CD1c-positive myeloid dendritic cell (primary cell): ENCODE measurements around the gene THYN1.

Experiments used
- DNase-seq: peaks from one replicate; pipeline ENCODE4 v3.0.0-alpha.2; 2016; ENCODE audit errors: extremely low spot score

The THYN1 gene

GRCh38 chr11:134248910-134249480 is 4.2 kb downstream of the THYN1 start:
- no peak for DNase-seq

- no peak for DNase-seq
These were observed 6.5 kb downstream of the THYN1 start for GRCh38 chr11:134246678-134247077.

GRCh38 chr11:134246100-134246499 is 7.1 kb downstream of the THYN1 start:
- no peak for DNase-seq

DNA sequence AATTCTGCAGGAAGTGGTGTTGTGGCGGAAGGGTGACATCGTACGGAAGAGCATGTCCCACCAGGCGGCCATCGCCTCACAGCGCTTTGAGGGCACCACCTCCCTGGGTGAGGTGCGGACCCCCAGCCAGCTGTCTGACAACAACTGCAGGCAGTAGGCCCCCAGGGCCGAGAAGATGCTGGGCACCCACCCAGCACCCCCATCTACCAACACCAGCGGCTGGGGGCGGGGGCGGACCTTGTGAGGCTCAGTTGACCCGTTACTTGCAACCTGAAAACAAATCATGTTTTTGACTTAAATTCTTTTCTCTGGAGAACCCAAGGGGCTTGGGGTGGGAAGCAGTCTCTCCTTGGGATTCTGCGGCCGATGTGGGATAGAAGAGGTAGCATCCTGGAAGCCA is 7.7 kb downstream of the THYN1 start:
- DNase-seq = no peak

GRCh38 chr11:134244593-134244992 is 8.6 kb downstream of the THYN1 start:
- no peak for DNase-seq

GRCh38 chr11:134243913-134244312 is 9.2 kb downstream of the THYN1 start:
- DNase-seq = no peak

DNA sequence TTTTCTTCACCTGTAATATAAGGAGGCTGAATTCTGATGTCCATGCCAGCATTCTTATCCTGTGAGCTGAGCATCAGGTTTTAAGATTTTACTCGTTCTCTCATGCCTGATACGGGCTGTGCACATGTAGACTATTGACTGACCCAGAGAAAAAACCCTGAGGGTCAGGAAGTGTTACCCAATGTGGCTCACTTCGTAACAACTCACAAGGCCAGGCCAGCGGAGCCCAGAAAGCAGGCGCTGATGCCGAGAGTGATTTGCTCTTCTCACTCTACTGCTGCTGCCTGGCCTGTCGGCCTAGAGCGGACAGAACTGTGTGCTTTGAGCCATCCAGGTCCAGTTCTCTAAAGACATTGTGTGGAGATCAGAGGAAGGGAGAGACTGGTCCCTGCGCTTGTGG is 10.8 kb downstream of the THYN1 start:
- DNase-seq = no peak

DNA sequence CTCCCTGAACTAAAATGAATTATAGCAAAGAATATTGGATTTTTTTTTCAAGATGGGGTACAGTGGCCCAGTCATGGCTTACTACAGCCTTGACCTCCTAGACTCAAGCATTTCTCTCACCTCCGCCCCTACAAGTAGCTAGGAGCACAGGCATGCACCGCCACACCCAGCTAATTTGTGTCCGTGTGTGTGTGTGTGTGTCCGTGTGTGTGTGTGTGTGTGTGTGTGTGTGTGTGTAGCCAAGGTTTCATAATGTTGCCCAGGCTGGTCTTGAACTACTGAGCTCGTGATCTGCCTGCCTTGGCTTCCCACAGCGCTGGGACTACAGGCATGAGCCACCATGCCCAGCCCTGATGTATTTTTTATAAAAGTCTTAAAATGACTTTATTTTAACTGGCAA is 12.6 kb downstream of the THYN1 start:
- DNase-seq = no peak

- no peak for DNase-seq
These were observed 14.2 kb downstream of the THYN1 start for GRCh38 chr11:134238956-134239355.

- DNase-seq = no peak
These were observed 15.6 kb downstream of the THYN1 start for GRCh38 chr11:134237557-134237922.

- no peak for DNase-seq
These were observed 16.2 kb downstream of the THYN1 start for GRCh38 chr11:134236834-134237556.

- no peak for DNase-seq
These were observed 17.8 kb downstream of the THYN1 start for GRCh38 chr11:134235399-134235798.

DNA sequence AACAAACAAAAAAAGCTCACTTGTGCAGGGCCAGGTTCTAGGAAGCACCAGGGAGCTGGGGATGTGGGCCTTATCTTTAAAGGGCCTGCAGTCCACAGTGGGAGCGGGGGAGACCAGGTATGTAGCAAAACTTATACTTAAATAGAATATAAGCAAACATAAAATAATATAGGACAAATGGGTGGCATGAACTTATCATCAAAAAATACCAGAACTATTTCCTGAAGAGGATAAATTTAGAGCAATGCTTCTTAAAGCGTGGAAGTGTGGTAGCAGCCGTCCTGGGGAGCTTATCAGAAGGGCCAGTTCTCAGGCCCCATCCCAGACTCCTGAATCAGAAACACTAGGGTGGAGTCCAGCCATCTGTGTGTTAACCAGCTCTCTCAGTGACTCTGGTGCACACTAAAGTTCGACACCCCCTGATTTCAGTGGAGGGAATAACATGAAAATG is 19.4 kb downstream of the THYN1 start:
- no peak for DNase-seq

DNA sequence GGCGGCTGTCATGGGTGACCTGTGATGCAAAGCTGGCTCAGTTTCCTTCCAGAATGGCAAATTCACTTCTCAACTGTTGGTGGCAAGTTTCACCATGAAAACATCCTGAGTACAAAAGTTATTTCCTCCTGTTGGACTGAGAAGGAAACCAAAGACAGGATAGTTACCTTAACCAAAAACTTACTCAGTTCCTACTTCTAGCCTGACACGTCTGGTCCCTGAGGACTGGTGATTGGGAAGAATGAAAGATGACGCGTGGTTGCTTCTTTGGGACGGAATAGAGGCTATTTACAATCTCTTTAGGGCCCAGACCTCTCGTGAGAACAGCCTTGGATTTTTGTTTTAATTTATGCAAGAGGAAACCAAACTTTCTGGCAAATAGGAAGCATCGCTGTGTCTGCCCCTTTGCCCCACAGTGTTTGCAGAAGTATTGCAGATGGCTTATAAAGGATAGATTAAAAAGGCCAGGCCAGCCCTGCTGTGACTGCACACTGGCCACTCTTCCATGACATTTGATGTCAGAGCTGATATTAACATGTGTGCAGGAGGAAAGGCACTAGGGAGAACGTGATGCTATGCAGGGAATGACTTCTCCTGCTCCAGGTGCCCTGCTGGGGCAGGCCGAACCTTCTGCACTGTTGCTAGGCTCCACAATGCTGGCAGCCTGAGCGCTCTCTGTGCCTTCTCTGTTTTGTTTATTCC is 21.0 kb downstream of the THYN1 start:
- DNase-seq = peak; percentile 23

GRCh38 chr11:134230339-134230738 is 22.8 kb downstream of the THYN1 start:
- no peak for DNase-seq

DNA sequence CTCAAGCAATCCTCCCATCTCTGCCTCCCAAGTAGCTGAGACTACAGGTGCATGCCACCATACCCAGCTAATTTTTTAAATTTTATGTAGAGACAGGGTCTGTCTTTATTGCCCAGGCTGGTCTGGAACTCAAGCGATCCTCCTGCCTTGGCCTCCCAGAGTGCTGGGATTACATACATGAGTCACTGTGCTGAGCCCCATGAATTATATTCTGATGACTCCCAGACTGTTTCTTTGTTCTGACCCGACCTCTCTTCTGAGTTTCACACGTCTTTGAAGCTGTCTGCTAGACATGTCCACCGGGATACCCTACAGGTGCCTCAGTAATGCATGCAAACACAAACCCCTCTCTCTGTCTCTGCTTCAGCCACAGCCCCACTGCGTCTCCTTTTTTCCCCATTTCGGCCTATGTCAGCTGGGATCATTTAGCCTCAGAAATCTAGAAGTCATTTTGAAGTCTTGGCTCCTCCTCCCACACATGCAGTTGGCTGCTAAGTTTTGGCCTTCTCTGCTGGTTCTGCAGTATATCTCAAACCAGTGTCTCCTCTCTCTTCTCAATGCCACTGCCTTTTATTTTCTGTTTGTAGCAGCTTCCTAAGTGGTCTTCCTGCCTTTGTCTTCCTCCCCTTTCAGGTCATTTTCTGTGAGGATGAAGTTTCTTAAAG is 23.9 kb downstream of the THYN1 start:
- no peak for DNase-seq

GRCh38 chr11:134228625-134229024 is 24.5 kb downstream of the THYN1 start:
- DNase-seq = peak; percentile 19

- DNase-seq = no peak
These were observed 26.3 kb downstream of the THYN1 start for GRCh38 chr11:134226806-134227325.

GRCh38 chr11:134224710-134225664 is 28.2 kb downstream of the THYN1 start:
- DNase-seq = peak; percentile 67

- peak; percentile 99 for DNase-seq
These were observed 29.1 kb downstream of the THYN1 start, which contains the start of the genes NCAPD3 and VPS26B for GRCh38 chr11:134223836-134224709. Gene NCAPD3 (minus strand): TSS chr11:134223967. CDS start chr11:134223926, 41 bp downstream. Gene VPS26B (plus strand): TSS chr11:134224671. CDS start chr11:134225123, 452 bp downstream.
